Hematopoietic multipotent progenitor cell treated with erythropoietin and hydrocortisone succinate and interleukin-3 and kit ligand, for 6 days (in vitro differentiated cells): ENCODE results near the gene CASP8AP2.
"Not testable (repeated sequence)": the region's sequence is repeated elsewhere in the genome, so short reads cannot be mapped to it uniquely, and the experiment has no call there.

Experiments
- DNase-seq: peaks from one replicate; pipeline ENCODE4 v3.0.0-alpha.2; 2015

Gene CASP8AP2

GRCh38 chr6:89829472-89830169 is at the start of gene CASP8AP2:
Gene CASP8AP2 (plus strand): TSS chr6:89829880.
- DNase-seq: peak; percentile 100

DNA sequence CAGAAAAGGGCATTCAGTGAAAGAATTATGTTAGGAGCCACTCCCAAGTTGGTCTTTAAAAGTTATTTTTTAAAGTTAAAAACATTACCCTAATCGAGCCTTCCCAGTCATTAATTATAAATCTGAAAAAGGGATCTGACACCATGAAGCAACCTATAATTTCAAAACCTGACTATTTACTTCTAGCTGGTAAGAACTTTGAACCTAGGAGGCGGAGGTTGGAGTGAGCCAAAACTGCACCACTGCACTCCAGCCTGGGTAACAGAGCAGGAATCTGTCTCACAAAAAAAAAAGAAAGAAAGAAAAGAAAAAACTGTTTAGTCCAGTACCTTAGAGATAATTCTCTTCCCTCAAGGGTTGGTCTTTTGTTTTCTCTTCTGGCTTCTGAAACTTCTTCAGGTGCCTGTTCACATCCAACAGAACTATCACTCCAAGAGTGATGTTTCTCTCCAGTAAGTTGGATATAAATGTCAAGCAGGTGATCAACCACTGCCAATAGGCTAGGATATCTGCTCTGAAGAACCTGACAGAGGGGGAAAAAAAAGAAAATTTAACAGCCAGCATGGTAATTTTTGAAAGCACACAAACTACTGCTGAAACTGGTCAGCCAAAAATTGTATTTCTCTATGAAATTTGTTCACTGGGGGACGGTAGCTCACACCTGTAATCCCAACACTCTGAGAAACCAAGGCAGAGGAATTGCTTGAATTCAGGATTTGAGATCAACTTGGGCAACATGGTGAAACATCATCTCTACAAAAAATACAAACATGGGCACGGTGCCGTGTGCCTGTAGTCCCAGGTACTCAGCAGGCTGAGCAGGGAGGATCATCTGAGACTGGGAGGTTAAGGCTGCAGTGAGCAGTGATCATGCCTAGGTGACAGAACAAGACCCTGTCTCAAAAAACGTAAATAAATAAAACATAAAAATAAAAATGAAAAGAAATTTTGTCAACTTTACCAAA is 48.3 kb upstream of the CASP8AP2 start:
- DNase-seq: no peak

DNA sequence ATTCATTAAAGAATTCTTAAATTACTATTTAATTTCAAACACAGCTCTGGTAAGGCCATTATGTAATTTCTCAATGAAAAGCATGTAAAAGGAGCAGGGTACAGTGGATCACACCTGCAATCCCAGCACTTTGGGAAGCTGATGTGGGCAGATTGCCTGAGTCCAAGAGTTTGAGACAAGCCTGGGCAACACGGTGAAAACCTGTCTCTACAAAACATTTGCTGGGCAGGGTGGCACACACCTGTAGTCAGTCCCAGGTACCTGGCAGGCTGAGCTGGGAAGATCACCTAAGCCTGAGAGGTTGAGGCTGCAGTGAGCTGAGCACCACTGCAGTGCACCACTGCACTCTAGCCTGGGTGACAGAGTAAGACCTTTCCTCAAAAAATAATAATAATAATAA is 47.5 kb upstream of the CASP8AP2 start:
- DNase-seq: no peak

- DNase-seq: peak; percentile 71
These were observed 46.4 kb upstream of the CASP8AP2 start for GRCh38 chr6:89783293-89783692.

DNA sequence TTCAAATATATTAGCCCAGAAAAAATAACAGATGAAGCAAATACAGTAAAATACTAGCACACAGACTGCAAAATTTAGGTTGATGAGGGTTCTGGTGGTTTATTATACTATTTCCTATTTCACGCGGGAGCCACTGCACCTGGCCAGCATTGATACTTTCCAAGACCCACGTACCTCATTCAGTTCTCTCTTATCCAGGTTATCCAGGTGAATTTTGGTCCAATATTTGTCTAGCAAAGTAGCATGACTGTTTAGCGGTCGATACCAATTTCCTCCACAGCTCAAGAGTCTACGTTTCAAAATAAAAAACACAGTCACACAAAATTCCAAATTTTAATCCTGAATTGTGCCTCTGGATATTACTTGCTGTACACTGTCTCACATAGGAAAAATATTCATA is 44.8 kb upstream of the CASP8AP2 start:
- no peak for DNase-seq

- DNase-seq: no peak
These were observed 42.7 kb upstream of the CASP8AP2 start for GRCh38 chr6:89786970-89787369.

DNA sequence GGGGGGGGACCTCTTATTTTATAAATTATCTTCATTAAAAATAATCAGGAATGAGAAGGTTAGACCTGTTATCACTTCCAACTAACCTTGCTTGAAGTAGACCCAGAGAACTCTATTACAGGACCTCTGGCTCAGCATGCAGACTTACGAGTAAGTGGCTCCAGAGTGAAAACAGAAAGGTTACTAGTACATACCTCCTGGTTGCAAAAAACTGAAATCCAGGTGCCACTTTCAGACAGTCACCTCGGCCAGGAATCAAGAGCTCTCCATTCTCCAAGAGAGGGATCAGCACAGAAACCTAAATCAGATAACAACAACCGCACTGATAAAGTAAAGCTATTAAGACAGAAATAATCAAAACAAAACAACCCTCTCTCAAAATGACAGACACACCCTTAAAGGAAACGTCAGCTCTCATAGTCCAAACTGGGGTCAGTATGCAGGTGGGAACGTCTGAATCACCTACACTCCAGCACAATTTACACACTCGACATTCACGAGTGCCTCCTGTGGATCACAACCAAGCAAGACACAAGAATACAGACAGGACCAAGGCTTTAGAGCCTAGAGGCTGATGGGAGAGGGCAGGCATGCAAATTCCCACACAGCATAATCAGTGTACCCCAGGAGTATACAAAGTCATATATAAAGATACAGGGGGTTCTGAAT is 41.9 kb upstream of the CASP8AP2 start:
- no peak for DNase-seq

DNA sequence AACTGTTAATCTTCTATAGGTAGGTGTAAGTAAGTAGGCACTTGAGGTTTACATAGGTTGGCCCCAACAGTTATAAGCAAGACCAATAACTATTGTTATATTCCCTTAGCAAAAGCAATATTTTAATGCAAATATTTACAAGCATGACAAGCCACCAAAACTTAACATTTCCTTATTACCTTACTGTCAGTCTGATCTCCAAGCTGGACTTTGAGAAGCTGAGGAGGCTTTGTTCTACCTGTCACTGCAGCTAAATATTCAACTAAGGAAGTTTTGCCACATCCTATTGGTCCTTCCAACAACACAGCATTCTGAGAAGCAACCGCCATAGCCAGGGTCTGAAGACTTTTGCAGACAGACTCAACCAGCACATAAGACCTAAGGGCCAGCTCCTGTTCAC is 39.7 kb upstream of the CASP8AP2 start:
- DNase-seq: no peak

DNA sequence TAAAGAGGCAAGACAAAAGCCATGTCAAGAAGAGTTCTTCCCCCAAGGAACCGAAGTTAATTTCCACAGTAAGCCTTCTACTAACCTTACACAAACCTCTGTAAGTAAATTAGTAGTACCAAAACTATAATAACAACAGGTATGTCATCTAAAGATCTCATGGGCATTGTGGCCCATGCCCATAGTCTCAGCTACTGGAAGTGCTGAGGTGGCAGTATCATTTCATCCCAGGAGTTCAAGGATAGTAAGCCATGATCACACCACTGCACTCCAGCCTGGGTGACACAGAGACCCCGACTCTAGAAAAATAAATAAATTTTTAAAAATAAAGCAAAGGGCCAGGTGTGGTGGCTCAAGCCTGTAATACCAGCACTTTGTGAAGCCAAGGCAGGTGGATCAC is 39.3 kb upstream of the CASP8AP2 start:
- no peak for DNase-seq

GRCh38 chr6:89792881-89793280 is 36.8 kb upstream of the CASP8AP2 start:
- DNase-seq: peak; percentile 89

DNA sequence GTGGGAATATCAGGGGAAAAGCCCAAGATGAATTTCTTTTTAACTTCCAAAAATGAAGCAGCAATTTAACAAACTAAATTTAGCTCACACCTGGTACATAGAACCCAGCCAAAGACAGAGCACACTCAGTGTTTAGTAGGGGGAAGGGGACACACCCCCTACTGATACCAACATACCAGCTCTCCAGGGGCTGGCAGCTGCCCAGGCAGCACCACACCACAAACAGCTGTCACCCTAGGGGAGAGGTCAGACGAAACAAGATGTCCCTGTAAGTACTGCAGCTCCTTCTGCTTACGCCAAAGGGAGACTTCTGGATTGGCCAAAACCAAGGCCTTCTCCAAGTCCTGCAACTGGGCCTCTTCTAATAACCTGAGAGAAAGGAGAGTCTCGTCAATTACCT is 36.1 kb upstream of the CASP8AP2 start:
- DNase-seq: peak; percentile 87

DNA sequence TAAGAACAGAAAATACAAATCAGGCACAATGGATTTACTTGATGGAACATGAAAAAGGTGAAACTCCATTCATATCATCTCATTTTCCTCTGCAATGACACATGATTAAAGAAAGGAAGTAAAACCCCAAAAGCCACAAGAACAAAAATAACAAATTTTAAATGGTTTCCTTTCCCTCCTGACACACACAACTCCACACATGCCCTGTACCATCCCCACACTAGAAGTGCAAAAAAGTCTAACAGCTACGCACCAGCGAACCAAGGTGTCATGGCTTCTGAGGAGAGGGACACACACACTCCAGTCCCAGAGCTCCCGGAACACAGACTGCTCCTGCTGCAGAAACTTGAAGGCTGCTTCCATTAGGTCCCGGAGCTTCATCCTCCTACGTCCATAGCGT is 35.4 kb upstream of the CASP8AP2 start:
- no peak for DNase-seq

DNA sequence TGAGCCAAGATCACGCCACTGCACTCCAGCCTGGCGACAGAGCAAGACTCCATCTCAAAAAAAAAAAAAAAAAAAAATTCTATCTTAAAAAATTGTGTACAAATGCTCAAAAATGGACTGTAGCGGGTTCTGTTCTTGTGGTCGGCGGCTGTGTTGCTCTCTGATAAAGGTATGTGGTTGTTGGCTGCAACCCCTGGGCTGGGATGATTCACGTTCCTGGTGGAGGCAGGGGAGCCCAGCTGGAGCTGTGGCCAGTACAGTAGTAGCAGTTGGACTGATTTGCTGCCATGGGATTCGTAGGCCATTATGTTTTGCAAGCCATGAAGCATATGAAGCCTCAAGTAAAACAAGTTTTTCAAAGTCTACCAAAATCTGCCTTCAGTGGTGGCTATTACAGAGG is 32.4 kb upstream of the CASP8AP2 start:
- DNase-seq: peak; percentile 97

GRCh38 chr6:89799096-89799495 is 30.6 kb upstream of the CASP8AP2 start:
- no peak for DNase-seq

- no peak for DNase-seq
These were observed 29.9 kb upstream of the CASP8AP2 start for GRCh38 chr6:89799756-89800155.

DNA sequence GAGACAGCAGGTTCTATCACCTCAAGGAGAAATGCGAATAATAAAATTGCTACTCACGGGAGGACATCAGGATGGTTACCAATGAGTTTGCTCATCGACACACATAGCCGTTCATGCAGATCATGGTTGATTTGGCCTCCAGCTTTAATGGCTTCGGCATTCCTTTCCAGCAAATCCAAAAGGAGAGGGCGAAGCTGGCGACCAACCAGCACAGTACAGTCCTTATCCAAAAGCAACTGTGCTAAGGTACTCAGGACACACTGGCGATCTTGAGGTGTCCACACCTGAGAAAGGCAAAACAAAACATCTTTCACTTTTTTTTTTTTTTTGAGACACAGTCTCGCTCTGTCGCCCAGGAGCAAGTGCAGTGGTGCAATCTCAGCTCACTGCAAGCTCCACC is 26.4 kb upstream of the CASP8AP2 start:
- no peak for DNase-seq

DNA sequence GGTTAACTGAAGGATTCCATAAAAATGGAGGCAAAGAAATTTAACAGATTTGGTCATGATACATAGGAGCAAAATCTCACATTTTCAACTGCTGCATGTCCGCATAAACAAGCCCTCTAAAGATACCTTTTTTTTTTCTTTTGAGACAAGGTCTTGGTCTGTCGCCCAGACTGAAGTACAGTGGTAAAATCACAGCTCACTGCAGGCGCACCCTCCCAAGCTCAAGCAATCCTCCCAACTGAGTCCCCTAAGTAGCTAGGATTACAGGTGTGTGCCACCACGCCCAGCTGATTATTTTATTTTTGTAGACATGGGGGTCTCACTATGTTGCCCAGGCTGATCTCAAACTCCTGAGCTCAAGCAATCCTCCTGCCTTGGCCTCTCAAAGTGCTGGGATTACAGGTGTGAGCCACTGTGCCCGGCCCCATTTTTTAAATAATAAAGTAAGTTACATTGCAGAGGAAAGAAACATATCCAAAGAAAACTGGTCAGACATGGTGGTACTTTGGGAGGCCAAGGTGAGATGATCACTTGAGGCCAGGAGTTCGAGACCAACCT is 23.8 kb upstream of the CASP8AP2 start:
- DNase-seq: no peak

- DNase-seq: peak; percentile 76
These were observed 22.1 kb upstream of the CASP8AP2 start for GRCh38 chr6:89807581-89807980.

DNA sequence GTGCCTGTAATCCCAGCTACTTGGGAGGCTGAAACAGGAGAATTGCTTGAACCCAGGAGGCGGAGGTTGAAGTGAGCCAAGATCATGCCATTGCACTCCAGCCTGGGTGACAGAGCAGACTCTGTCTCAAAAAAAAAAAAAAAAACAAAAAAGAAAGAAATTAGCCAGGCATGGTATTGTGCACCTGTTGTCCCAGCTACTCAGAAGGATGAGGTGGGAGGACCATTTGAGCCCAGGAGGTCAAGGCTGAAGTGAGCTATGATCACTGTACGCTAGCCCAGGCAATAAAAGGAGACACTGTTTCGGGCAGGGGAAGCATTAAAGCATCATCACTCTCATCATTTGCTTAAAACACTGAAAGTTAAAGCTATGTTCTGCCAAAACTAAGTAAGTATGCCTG is 16.3 kb upstream of the CASP8AP2 start:
- not testable (repeated sequence) for DNase-seq

- DNase-seq: no peak
These were observed 12.2 kb upstream of the CASP8AP2 start for GRCh38 chr6:89817481-89817880.

DNA sequence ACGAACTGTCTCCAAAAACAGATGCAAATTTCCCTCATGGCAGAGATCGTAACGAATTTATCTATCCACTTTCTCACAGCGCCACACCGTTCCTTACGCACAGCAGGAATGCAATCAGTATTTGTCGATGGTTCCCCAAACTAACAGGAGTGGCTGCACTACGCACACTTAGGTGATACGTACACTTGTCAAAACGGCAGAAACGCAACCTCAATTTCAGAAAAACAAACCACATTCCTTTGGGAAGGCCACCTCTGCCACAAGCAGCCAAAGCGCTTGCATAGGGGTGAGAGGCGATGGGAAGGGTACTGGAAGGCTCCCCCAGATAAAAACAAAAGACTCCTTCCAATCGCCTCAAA is 10.7 kb upstream of the CASP8AP2 start:
- peak; percentile 74 for DNase-seq

GRCh38 chr6:89819336-89820130 is 10.1 kb upstream of the CASP8AP2 start, which contains the start of gene MDN1:
Gene MDN1 (minus strand): TSS chr6:89819794. CDS start chr6:89819607, 187 bp downstream.
- DNase-seq: peak; percentile 98
